Retinal pigment epithelial cell (primary cell): ENCODE results near the gene FGF14.

ENCODE experiments used
- DNase-seq: peaks from one replicate; pipeline ENCODE4 v3.0.0-alpha.2; 2010; ENCODE audit warnings: low read depth
- H3K4me3 ChIP-seq: 2 replicates; pipeline ENCODE4 v1.5.1; 2011; ENCODE audit warnings: mild to moderate bottlenecking, low read length, control low read depth, moderate library complexity
- CTCF ChIP-seq: conservative IDR thresholded peaks from 2 replicates; pipeline ENCODE4 v1.5.1; 2011; ENCODE audit warnings: low read depth, low read length, control low read depth, inconsistent platforms

The FGF14 gene

GRCh38 chr13:102392481-102393209 lies 9.2 kb downstream of the FGF14 start:
- no peak for DNase-seq
- H3K4me3 ChIP-seq = no peak overlapping the region
- no peak for TF ChIP-seq CTCF

- DNase-seq = no peak
- no peak for TF ChIP-seq CTCF
- no peak overlapping the region for H3K4me3 ChIP-seq
Measured at GRCh38 chr13:102386461-102386860, 15.4 kb downstream of the FGF14 start.

- no peak for TF ChIP-seq CTCF
- H3K4me3 ChIP-seq = no peak overlapping the region
- no peak for DNase-seq
Measured at GRCh38 chr13:102380012-102380411, 21.8 kb downstream of the FGF14 start.

GRCh38 chr13:102376318-102376717 lies 25.5 kb downstream of the FGF14 start:
- no peak for DNase-seq
- TF ChIP-seq CTCF = no peak
- no peak overlapping the region for H3K4me3 ChIP-seq

- TF ChIP-seq CTCF = no peak
- no peak overlapping the region for H3K4me3 ChIP-seq
- no peak for DNase-seq
Measured at GRCh38 chr13:102374726-102375125, 27.1 kb downstream of the FGF14 start.

GRCh38 chr13:102374233-102374632 lies 27.6 kb downstream of the FGF14 start:
- no peak overlapping the region for H3K4me3 ChIP-seq
- no peak for TF ChIP-seq CTCF
- DNase-seq = no peak

- no peak overlapping the region for H3K4me3 ChIP-seq
- no peak for TF ChIP-seq CTCF
- no peak for DNase-seq
Measured at GRCh38 chr13:102373221-102373620, 28.6 kb downstream of the FGF14 start.
